ENCODE measurements around the gene CORO2B.

The CORO2B gene

GRCh38 chr15:68582864-68583263 is 4.1 kb downstream of the CORO2B start:
- ATAC-seq = no peak
- no peak for TF ChIP-seq POU6F1 (CRISPR knock-in tag; IDR thresholded peaks at IDR 0.05; ENCODE audit: borderline replicate concordance, low read depth)
- no peak for TF ChIP-seq RARB (CRISPR knock-in tag; IDR thresholded peaks at IDR 0.05)
- no peak for TF ChIP-seq PPARA (CRISPR knock-in tag; IDR thresholded peaks at IDR 0.05; ENCODE audit: borderline replicate concordance)
- no peak for TF ChIP-seq SNAI2 (CRISPR knock-in tag; IDR thresholded peaks at IDR 0.05)
- TF ChIP-seq TSHZ2 (CRISPR knock-in tag; IDR thresholded peaks at IDR 0.05) = no peak
- no peak for TF ChIP-seq ISL1 (CRISPR knock-in tag; IDR thresholded peaks at IDR 0.05)
- TF ChIP-seq ESRRG (CRISPR knock-in tag; IDR thresholded peaks at IDR 0.05) = no peak
- TF ChIP-seq ZFP3 (CRISPR knock-in tag; IDR thresholded peaks at IDR 0.05) = no peak
- no peak for TF ChIP-seq ZNF565 (CRISPR knock-in tag; conservative IDR thresholded peaks at IDR 0.05; ENCODE audit: low read depth)
- no peak for TF ChIP-seq BACH2 (CRISPR knock-in tag; IDR thresholded peaks at IDR 0.05; ENCODE audit: borderline replicate concordance)
- TF ChIP-seq ZC3H10 (CRISPR knock-in tag; IDR thresholded peaks at IDR 0.05) = no peak
- no peak for TF ChIP-seq ARNTL (CRISPR knock-in tag; IDR thresholded peaks at IDR 0.05; ENCODE audit: borderline replicate concordance, low read depth)

- TF ChIP-seq ZNF70 (CRISPR knock-in tag; IDR thresholded peaks at IDR 0.05) (no peak), ZFP30 (CRISPR knock-in tag; IDR thresholded peaks at IDR 0.05) (no peak), CSDC2 (CRISPR knock-in tag; IDR thresholded peaks at IDR 0.05) (no peak), TOX (CRISPR knock-in tag; IDR thresholded peaks at IDR 0.05; ENCODE audit: borderline replicate concordance) (no peak), GLIS3 (CRISPR knock-in tag; IDR thresholded peaks at IDR 0.05) (no peak), RARB (CRISPR knock-in tag; IDR thresholded peaks at IDR 0.05) (no peak), ZFP3 (CRISPR knock-in tag; IDR thresholded peaks at IDR 0.05) (no peak), ZNF565 (CRISPR knock-in tag; conservative IDR thresholded peaks at IDR 0.05; ENCODE audit: low read depth) (no peak), ISL1 (CRISPR knock-in tag; IDR thresholded peaks at IDR 0.05) (no peak), CREB5 (CRISPR knock-in tag; IDR thresholded peaks at IDR 0.05; ENCODE audit: low read depth) (no peak), OSR1 (CRISPR knock-in tag; IDR thresholded peaks at IDR 0.05) (no peak), ESRRG (CRISPR knock-in tag; IDR thresholded peaks at IDR 0.05) (no peak), SNAI2 (CRISPR knock-in tag; IDR thresholded peaks at IDR 0.05) (no peak)
- ATAC-seq = no peak
Observed at GRCh38 chr15:68583321-68583720, 4.5 kb downstream of the CORO2B start.

- TF ChIP-seq SNAI2 (CRISPR knock-in tag; IDR thresholded peaks at IDR 0.05) = no peak
- no peak for TF ChIP-seq ESRRG (CRISPR knock-in tag; IDR thresholded peaks at IDR 0.05)
- TF ChIP-seq ISL1 (CRISPR knock-in tag; IDR thresholded peaks at IDR 0.05) = no peak
- TF ChIP-seq OSR1 (CRISPR knock-in tag; IDR thresholded peaks at IDR 0.05) = no peak
- no peak for TF ChIP-seq ZC3H10 (CRISPR knock-in tag; IDR thresholded peaks at IDR 0.05)
- no peak for TF ChIP-seq ZNF565 (CRISPR knock-in tag; conservative IDR thresholded peaks at IDR 0.05; ENCODE audit: low read depth)
- no peak for TF ChIP-seq TCF4 (CRISPR knock-in tag; IDR thresholded peaks at IDR 0.05; ENCODE audit: borderline replicate concordance)
- TF ChIP-seq ZNF70 (CRISPR knock-in tag; IDR thresholded peaks at IDR 0.05) = no peak
- TF ChIP-seq ZFP3 (CRISPR knock-in tag; IDR thresholded peaks at IDR 0.05) = no peak
- no peak for TF ChIP-seq CREB5 (CRISPR knock-in tag; IDR thresholded peaks at IDR 0.05; ENCODE audit: low read depth)
- TF ChIP-seq CSDC2 (CRISPR knock-in tag; IDR thresholded peaks at IDR 0.05) = no peak
- TF ChIP-seq ZFP30 (CRISPR knock-in tag; IDR thresholded peaks at IDR 0.05) = no peak
- TF ChIP-seq ZNF8 (CRISPR knock-in tag; IDR thresholded peaks at IDR 0.05) = no peak
- no peak for TF ChIP-seq POU6F1 (CRISPR knock-in tag; IDR thresholded peaks at IDR 0.05; ENCODE audit: borderline replicate concordance, low read depth)
- no peak for TF ChIP-seq TOX (CRISPR knock-in tag; IDR thresholded peaks at IDR 0.05; ENCODE audit: borderline replicate concordance)
- no peak for ATAC-seq
Observed at GRCh38 chr15:68583936-68584755, 5.4 kb downstream of the CORO2B start.

Measured in SK-N-SH treated with all-trans-retinoic acid at 6 μM for 48 hours (cell line).